Measurements from ENCODE around the gene CHRNB2. TPM values are rescaled to one million over a fixed set of nuclear protein-coding genes. Genes with fewer than 3 reads are reported as not detected.

CHRNB2 gene
- total RNA-seq, 1 experiment from 2014 or later, result 1.8 TPM

DNA sequence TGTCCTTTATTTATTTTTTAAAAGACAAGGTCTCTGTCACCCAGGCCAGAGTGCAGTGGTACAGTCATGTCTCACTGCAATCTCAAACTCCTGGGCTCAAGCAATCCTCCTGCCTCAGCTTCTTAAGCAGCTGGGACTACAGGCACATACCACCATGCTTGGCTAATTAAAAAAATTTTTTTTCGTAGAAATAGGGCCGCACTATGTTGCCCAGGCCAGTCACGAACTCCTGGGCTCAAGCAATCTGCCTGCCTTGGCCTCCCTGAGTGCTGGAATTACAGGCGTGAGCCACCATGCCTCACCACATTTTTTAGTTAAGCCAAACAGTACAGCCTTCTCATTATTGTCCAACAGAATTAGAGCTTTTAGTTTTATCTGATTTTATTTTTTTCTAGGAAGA is 47.8 kb downstream of the CHRNB2 start:
- Histone ChIP-seq H3K79me2 (ENCODE audit: insufficient read depth, low read length) (peaks cover 28% of the 10 kb centered on the region; the same call in 1 of the 2 replicates), H3K27ac (ENCODE audit: insufficient read length, low read depth, low read length) (no peak overlapping the region), H4K5ac (ENCODE audit: insufficient read length, low read depth, low read length) (no peak overlapping the region), H3K4me2 (ENCODE audit: insufficient read depth, insufficient read length, low read length) (no peak overlapping the region), H3K18ac (ENCODE audit: insufficient read length, low read depth, low read length) (no peak overlapping the region), H3K4ac (ENCODE audit: low read depth, low read length) (no peak overlapping the region), H3K79me1 (ENCODE audit: insufficient read depth, low read depth, low read length, poor library complexity, severe bottlenecking) (peaks cover 4% of the 10 kb centered on the region), H3K9ac (ENCODE audit: extremely low read depth, insufficient read length, low read length) (no peak overlapping the region), H2BK120ac (ENCODE audit: low read depth, low read length, poor library complexity, severe bottlenecking) (no peak overlapping the region), H2AFZ (ENCODE audit: low read length) (no peak overlapping the region), H3K56ac (ENCODE audit: insufficient read length, low read depth, low read length) (no peak overlapping the region), H3T11ph (ENCODE audit: low read length) (no peak overlapping the region), H3K4me1 (ENCODE audit: insufficient read depth, low read length) (peaks cover 12% of the 10 kb centered on the region; the same call in 1 of the 2 replicates), H2BK5ac (ENCODE audit: insufficient read length, low read length) (no peak overlapping the region), H4K91ac (ENCODE audit: insufficient read length, low read depth, low read length) (no peak overlapping the region), H3K9me3 (ENCODE audit: control insufficient read depth, low read depth, low read length) (no peaks in the 10 kb centered on the region), H2BK15ac (ENCODE audit: low read depth, low read length) (no peak overlapping the region), H2AK5ac (ENCODE audit: insufficient read length, low read length) (no peak overlapping the region), H4K20me1 (ENCODE audit: control insufficient read depth, insufficient read depth, insufficient read length) (no peaks in the 10 kb centered on the region), H3K23me2 (ENCODE audit: insufficient read length, low read depth, low read length, poor library complexity, severe bottlenecking) (no peaks in the 10 kb centered on the region), H3K27me3 (ENCODE audit: insufficient read depth, low read length) (no peaks in the 10 kb centered on the region), H3K14ac (ENCODE audit: insufficient read depth, low read length) (no peak overlapping the region), H3K23ac (ENCODE audit: insufficient read length, low read depth, low read length) (no peak overlapping the region), H2BK20ac (ENCODE audit: low read depth, low read length, poor library complexity, severe bottlenecking) (no peak overlapping the region), H4K8ac (replicated peaks; ENCODE audit: insufficient read length, low read depth, low read length) (no peak overlapping the region), H2BK12ac (ENCODE audit: insufficient read length, low read depth, low read length) (no peak overlapping the region)
- Mint-ChIP-seq H3K36me3 (ENCODE audit: insufficient read depth in 1 of 3, low read depth in 3 of 3) (no peaks in the 10 kb centered on the region), H3K4me1 (peaks cover 45 to 46% of the 10 kb centered on the region in 2 experiments), H3K4me3 (no peak overlapping the region), H3K27ac (no peak overlapping the region), H3K9me3 (no peaks in the 10 kb centered on the region), H3K27me3 (ENCODE audit: low read depth) (no peaks in the 10 kb centered on the region)
- TF ChIP-seq, protein P1, sequence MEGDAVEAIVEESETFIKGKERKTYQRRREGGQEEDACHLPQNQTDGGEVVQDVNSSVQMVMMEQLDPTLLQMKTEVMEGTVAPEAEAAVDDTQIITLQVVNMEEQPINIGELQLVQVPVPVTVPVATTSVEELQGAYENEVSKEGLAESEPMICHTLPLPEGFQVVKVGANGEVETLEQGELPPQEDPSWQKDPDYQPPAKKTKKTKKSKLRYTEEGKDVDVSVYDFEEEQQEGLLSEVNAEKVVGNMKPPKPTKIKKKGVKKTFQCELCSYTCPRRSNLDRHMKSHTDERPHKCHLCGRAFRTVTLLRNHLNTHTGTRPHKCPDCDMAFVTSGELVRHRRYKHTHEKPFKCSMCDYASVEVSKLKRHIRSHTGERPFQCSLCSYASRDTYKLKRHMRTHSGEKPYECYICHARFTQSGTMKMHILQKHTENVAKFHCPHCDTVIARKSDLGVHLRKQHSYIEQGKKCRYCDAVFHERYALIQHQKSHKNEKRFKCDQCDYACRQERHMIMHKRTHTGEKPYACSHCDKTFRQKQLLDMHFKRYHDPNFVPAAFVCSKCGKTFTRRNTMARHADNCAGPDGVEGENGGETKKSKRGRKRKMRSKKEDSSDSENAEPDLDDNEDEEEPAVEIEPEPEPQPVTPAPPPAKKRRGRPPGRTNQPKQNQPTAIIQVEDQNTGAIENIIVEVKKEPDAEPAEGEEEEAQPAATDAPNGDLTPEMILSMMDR (conservative IDR thresholded peaks at IDR 0.05), result no peak
- no peak for DNase-seq
- WGBS (ENCODE audit: extremely low coverage, insufficient read length, low lambda C conversion rate), result no CpG with 5 or more reads among the region's 4 CpGs
